Globus pallidus (tissue), 1 donor: ENCODE results near the gene LCP2.

Source experiments
- DNase-seq: peaks from one replicate; pipeline ENCODE4 v3.0.0-alpha.2; 2015; ENCODE audit warnings: low spot score

The LCP2 gene

GRCh38 chr5:170296036-170296934 lies 1.3 kb downstream of the LCP2 start:
- no peak for DNase-seq

GRCh38 chr5:170294556-170294955 lies 3.0 kb downstream of the LCP2 start:
- DNase-seq: no peak

- DNase-seq: no peak
These were observed 3.5 kb downstream of the LCP2 start for GRCh38 chr5:170294057-170294456.

GRCh38 chr5:170293273-170293672 lies 4.3 kb downstream of the LCP2 start:
- peak; percentile 66 for DNase-seq

GRCh38 chr5:170292179-170293104 lies 5.1 kb downstream of the LCP2 start:
- DNase-seq: no peak

GRCh38 chr5:170290498-170290897 lies 7.1 kb downstream of the LCP2 start:
- DNase-seq: no peak

DNA sequence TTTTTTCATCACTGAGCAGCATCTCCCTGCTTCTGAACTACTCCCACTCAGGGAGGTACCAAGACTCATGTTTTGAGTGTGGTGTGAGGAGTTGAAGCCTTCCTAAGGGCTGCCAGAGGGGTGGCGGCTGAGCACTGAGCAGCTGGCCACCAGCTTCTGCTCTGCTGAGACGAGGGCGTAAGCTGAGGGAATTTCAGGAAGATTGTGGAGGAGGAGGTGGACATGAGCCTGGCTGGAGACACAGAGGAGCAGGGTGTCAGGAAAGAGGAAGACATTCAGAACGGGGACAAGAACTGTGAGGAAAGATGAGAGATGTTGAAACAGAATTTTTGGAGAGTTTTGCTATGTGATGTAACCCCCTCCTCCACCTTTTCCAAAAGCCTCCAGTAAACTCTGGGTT lies 7.8 kb downstream of the LCP2 start:
- no peak for DNase-seq

DNA sequence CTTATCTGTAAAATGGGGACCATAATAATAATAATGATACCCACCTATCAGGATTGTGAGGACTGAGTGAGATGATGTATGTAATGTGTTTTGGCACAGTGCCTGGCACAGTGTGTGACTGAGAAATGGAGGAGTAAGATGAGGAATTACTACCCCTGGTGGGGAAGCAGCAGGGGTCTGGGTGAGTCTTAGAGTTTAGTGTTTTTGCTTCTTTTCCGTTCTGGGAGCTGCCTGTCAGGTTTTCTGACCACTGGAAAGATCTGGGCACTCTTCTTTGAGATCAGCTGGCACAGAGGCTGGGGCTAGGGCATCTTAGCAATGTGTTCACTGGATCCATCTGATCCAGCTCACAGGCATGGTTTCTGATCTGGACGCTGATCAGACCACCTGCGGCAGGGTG lies 8.5 kb downstream of the LCP2 start:
- DNase-seq: no peak

DNA sequence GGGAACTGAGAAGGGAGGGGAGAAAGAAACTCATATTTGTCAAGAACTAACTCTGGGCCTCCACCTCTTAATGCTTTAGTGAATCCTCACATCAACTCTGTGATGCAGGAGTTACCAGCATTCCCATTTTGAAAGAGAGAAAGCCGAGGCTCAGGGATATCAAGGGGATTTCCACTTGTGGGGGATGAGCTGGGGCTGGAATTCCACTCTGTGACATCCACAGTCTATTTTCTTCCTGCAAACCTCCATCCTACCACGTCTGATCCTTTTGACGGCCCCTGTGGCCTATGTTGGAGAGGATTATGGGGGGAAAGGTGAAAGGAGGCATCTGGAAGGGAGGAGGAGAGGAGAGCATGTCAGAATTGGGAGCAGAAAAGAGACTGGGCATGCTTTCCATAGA lies 9.0 kb downstream of the LCP2 start:
- no peak for DNase-seq

- DNase-seq: no peak
These were observed 9.4 kb downstream of the LCP2 start for GRCh38 chr5:170288151-170288550.

- DNase-seq: no peak
These were observed 10.0 kb downstream of the LCP2 start for GRCh38 chr5:170287532-170287931.

- DNase-seq: no peak
These were observed 11.1 kb downstream of the LCP2 start for GRCh38 chr5:170286386-170286925.

GRCh38 chr5:170285181-170285580 lies 12.4 kb downstream of the LCP2 start:
- no peak for DNase-seq

DNA sequence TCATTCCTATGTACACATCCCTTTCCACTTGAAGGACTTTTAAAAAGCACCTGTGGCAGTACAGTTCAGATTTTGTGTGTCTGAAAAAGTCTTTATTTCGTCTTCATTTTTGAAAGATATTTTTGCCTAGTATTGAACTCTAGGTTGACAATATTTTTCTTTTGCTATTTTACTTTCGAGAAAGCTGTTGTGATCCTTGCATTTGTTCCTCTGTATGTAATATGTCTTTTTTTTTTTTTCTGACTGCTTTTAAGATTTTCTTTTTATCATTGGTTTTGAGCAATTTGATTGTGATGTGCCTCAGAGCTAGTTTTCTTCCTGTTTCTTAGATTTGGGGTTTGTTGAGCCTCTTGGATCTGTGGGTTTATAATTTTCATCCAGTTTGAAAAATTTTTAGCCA lies 13.3 kb downstream of the LCP2 start:
- DNase-seq: no peak

GRCh38 chr5:170283296-170283695 lies 14.3 kb downstream of the LCP2 start:
- no peak for DNase-seq

DNA sequence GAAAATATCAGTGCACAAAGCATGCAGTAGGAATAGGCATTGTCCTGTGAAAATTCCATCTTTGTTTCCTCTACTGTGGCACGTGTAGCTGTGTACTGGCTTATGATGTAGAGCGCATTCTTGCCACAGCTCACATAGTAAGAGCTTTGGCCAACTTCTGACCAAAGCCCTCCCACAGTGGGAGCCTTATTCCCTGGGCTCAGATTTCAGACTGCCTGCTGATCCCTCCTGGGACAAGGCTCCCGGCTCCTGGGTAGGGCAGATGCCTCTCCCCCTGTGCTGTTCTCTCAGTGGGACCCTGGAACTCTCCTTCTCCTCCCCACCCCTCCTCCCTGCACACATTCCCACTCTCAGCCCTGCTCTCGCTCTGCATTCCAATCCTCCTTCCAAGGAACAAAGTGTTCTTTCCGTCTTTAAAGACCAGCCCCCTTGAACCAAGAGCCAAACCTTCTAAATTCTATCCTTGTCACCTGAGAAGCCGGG lies 17.5 kb downstream of the LCP2 start:
- DNase-seq: no peak

DNA sequence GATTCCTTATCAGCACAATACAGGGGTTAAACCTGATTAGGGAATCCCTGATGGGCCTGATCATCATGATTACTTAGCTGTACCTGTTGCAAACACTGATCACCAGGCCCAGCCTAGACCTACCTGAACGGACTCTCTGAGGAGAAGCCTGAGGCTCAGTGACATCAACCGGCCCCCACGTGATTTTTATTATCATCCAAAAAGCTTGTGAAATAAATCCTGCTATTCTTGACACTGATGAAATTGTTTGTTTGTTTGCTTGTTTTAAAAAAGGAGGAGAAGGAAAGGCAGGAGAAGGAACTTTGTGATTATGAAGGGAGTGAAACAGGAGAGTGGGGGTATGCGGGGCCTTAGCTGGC lies 18.1 kb downstream of the LCP2 start:
- no peak for DNase-seq

DNA sequence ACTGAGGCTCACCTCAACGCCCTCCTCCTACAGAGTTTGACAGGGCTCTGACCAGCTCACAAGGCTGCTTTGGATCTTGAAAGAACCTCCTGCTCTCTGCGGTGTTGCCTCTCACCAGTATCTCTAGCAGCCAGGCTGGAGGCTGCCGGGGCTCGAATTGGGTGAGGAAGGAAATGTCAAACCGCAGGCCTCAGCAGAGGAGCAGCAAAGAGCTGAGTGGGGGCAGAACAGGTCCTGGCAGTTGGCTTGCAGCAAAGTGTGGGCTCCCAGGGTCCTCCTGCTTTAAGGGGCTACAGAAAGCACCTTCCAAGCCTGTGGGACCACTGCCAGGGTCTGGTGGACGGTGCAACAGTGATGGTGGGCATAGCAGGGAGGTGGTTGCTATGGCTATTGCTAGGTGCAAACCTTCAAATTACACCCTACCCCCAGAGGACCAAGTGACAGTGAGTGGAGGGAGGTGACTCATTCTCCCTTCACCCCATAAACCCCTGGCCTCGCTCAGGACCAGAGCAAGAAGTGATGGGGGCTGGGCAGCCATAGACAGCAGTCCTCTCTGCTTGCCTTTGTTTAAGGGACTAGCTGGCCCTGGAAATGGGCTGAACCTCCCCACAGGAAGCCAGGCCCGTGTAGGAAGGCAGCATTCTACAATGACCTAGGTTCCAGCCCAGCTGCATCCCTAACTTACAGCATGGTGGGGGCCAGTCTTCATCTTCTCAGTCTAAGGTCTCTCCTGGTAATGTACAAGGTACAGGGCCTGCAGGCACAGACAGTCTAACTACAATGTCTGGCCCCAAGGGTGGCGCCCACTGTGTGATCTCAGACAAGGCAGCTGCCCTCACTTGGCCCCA lies 18.7 kb downstream of the LCP2 start:
- no peak for DNase-seq

DNA sequence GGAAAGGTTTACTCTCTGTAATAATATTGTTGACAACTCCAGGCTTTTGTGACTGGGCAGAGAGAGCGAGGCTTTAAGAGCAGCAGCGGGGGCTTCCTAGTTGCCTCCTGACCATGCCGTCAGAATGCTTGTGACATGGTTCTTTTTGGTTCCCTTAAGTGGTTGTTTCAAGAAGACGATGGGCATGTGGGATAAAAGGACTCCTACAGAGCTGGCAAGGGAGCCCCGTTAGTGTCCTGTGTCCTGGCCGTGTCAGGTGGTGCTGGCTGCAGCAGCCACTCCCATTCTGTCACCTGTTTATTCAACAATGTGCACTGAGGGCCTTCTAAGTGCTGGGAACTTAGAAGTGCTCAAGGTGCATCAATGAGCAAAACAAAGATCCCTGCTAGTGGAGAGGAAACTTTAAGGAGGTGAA lies 19.7 kb downstream of the LCP2 start:
- no peak for DNase-seq

DNA sequence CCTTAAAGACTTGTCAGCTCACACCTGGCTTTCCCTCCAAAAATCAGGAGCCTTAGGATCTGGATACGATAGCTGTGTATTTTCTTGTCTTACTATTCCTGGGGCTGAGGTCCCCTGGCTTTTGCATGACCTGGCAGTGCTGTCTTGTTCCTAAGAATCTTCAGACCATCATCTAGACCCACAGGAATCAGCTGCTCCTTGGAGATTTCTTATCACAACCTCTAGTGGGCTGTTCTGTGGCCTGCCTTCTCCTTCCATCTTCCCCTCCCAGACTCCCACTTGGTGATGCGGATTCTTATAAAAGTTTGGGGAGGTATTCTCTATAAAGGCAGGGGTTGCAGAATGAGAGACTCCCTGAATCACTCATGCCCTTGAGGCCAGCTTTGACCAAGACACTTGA lies 21.4 kb downstream of the LCP2 start:
- no peak for DNase-seq

- no peak for DNase-seq
These were observed 22.1 kb downstream of the LCP2 start for GRCh38 chr5:170275376-170275994.
